ENCODE results near the gene TMEM47. TPM values are rescaled to one million over a fixed set of nuclear protein-coding genes. Genes with fewer than 3 reads are reported as not detected.

The TMEM47 gene
- not detected in 2 replicates for total RNA-seq (2014; rRNA removed; shearing (Covaris generic))

DNA sequence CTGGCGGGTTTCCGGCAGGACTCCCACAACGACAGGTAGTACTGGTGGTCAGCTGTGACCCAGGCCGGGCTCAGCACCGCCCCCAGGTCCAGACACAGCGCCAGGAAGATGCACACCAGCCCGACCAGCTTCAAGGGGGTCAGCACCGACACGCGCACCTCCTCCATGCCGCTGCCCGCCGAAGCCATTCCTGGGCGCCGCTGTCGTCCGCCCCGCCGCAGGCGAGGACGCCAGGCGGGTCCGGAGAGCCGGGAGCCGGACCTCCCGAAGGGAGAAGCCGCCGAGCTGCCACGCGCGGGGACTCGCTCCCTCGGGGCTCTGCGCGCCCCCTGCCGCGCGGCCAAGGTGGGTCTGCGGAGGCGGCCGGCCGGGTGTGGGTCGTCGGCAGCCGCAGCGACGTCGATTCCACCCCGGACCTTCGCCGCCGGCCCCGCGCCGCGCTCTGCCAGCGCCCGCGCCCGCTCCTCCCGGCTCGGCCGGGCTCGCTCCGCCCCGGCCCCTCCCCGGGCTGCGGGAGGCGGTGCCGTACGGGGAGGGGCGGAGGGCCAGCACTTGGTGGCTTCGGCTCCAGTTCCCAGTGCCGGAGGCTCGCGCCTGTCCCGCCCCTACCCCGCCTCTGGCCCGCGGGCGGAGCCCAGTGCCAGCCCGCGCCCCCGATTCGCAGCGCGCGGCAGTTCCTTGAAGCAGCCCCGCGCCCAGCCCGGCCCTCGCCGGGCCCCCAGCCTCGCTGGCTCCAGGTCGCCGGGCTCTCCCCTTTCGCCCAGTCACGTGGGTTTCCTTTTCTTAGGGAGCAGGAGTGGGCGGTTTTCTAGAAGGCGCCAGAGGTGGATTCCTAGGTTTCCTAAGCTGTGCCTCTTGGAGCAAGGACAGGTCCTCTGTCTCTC, at the start of gene TMEM47:
Gene TMEM47 (minus strand): TSS at position 444 of the 884 bp plus-strand sequence. CDS start 256 bp downstream, at position 188.
- no peak for DNase-seq (ENCODE audit: low spot score)

GRCh38 chrX:34687095-34687494, 30.0 kb upstream of the TMEM47 start:
- no peak for DNase-seq (ENCODE audit: low spot score)

GRCh38 chrX:34659575-34659974, 2.5 kb upstream of the TMEM47 start:
- DNase-seq (ENCODE audit: low spot score) = no peak

GRCh38 chrX:34658326-34658725, 1.2 kb upstream of the TMEM47 start:
- DNase-seq (ENCODE audit: low spot score) = no peak

- DNase-seq (ENCODE audit: low spot score) = no peak
Measured at GRCh38 chrX:34657726-34658070, 613 bp upstream of the TMEM47 start.

- no peak for DNase-seq (ENCODE audit: low spot score)
Measured at GRCh38 chrX:34656467-34656841, 631 bp downstream of the TMEM47 start.

- no peak for DNase-seq (ENCODE audit: low spot score)
Measured at GRCh38 chrX:34655501-34656455, 1.3 kb downstream of the TMEM47 start.

- DNase-seq (ENCODE audit: low spot score) = no peak
Measured at GRCh38 chrX:34654696-34655490, 2.2 kb downstream of the TMEM47 start.

DNA sequence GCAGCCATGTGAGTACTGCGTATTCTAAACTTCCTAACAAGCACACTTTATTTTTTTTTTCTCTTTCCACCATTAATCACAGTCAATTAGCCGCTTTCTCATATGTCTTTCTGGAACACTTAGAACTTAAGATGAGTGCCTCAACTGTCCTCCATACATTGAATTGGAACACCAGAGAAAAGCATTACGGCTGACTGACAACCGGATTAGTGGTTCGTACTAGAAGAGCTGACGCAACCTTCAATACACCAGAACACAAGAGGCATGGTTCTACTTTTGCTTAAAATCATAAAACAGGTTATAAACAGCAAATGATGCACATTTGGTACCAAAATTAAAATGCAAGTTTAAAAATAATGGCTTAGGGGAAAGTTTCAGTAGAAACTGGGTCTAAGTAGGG, 3.3 kb downstream of the TMEM47 start:
- DNase-seq (ENCODE audit: low spot score) = no peak

- DNase-seq (ENCODE audit: low spot score) = no peak
Measured at GRCh38 chrX:34642849-34643248, 14.2 kb downstream of the TMEM47 start.

DNA sequence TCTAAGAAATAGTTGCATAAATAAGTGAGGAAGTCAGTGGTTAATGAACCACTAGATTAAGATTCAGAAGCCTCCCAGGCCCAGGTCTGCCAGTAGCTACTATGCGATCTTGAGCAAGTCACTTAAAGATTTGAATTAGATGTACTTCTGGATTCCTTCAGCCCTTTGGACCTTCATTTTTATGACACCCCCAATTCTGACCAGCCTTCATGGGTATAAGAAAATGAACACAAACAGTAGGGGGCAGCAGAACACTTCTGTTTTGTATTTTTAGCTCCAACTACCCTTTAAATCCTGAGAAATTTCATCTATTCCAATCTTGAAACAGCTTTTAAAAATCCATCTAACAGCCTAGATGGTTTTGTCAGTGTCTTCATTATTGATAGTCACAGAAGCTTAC, 19.0 kb downstream of the TMEM47 start:
- peak; percentile 61 for DNase-seq (ENCODE audit: low spot score)

GRCh38 chrX:34634349-34634748, 22.7 kb downstream of the TMEM47 start:
- DNase-seq (ENCODE audit: low spot score) = no peak

- DNase-seq (ENCODE audit: low spot score) = no peak
Measured at GRCh38 chrX:34632384-34632783, 24.7 kb downstream of the TMEM47 start.

DNA sequence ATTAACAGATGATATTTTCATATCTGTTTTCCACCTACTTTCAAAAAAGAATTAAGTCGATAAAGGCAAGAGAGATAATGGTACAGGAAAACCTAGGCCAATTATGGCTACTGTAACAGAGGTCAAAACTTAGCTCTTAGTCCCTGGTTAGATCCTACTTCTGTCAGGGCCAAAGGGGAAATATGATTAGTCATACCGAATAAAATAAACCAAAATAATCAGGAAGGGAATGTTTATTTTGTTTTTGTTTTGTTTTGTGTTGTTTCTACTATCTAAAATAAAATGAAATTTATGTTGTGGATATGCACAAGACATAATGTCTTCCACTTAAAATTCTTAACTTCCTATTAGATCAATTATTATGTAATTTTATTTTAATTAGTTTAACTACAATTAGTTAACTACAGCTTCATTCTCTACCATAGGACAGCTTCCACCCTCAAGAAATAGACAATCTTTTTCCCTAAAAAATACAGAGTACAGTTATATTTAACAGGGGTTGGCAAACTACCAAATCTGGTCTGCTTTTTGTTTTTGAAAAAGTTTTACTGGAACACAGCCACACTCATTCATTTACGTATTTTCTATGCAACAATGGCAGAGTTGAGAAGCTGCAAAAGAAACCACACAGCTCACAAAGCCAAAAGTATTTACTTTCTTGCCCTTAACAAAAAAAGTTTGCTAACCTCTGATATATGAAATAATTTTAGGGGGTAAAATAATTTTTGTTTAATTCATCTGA, 25.4 kb downstream of the TMEM47 start:
- DNase-seq (ENCODE audit: low spot score) = no peak

DNA sequence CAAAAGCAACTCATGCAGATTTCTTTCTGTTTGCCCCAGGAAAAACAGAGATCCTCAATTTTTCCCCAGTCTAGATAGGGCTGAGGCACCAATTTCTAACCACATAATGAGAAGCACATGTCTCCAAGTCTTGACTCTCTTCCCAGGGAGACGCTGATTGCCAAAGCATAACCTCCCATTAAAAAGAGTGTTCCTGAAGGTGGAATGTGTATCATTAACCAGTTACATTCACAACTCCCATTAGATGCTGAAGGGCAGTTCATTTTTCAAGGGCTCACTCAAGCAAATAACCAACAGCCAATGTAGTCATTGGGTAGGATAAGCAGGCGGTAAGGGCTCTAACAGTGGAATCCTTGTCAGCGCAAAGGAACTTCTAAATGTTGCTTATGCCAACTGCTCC, 27.5 kb downstream of the TMEM47 start:
- no peak for DNase-seq (ENCODE audit: low spot score)

DNA sequence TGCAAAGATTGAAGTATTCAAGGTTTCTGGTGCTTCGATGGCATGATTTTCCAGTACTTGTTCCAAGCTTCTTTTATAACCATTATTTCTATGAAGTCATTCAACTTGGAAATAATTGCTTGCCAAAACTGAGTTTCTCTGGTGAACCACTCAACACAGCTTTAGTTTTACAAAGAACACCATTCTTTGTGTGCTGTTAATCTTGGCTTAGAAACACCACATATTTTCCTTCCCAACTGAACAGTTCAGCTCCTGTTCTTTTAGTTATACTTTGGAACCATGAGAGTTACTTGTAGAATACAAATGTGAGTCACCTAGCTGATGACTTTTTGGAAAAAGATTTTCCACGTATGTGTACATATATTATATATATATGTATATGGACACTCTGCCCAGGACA, 32.7 kb downstream of the TMEM47 start:
- no peak for DNase-seq (ENCODE audit: low spot score)

GRCh38 chrX:34619920-34620319, 37.2 kb downstream of the TMEM47 start:
- no peak for DNase-seq (ENCODE audit: low spot score)

DNA sequence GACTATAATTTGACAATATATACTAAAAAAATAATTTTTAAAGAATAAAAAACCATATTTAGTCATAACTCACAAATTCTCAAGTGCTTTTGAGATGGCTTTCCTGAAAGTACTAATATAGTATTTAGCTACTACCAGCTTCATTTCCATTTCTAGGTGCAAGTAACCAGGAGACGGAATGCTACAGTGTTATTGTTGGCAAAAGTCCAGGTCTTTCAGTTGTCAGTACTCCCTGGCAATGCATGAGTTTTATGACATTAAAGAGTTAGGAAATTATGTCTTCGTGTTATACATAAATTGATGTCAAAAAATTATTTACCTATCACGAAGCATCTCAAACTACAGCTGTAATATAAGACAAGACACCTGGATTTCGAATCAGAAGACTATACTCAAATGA, 45.0 kb downstream of the TMEM47 start:
- peak; percentile 20 for DNase-seq (ENCODE audit: low spot score)

- DNase-seq (ENCODE audit: low spot score) = no peak
Measured at GRCh38 chrX:34598362-34598761, 58.7 kb downstream of the TMEM47 start.

- DNase-seq (ENCODE audit: low spot score) = no peak
Measured at GRCh38 chrX:34586936-34587335, 70.1 kb downstream of the TMEM47 start.

GRCh38 chrX:34586346-34586911, 70.7 kb downstream of the TMEM47 start:
- DNase-seq (ENCODE audit: low spot score) = no peak
